Adipose tissue (tissue), 3 donors: Measurements from ENCODE around the gene ANKRD65. TPM values are rescaled to one million over a fixed set of nuclear protein-coding genes. Genes with fewer than 3 reads are reported as not detected.

Source experiments
- polyA plus RNA-seq, 3 donors: library from polyadenylated mRNA; stranded (reverse); fragments of 200-250 nt; gene quantifications; one replicate each; pipeline ENCODE4 v1.2.3, GENCODE V29; 2013
- donor health status: healthy with polysubstance abuse.
- donor health status: Bipolar disorder and iron deficiency.
- donor health status: healthy.

ANKRD65 gene
- polyA plus RNA-seq, 3 donors, result 9.9 to 25.5 (median 10.6) TPM

Other genes with a start within 250 kb of the ANKRD65 start
- gene TTLL10, start 247.4 kb downstream of the ANKRD65 start, polyA plus RNA-seq, result under 1 TPM; 0.13 to 0.98 (median 0.45) TPM
- 1 to 10 TPM in 1 of 3 donors, under 1 TPM in 1, not detected in 1; 0.45 to 1.4 TPM for gene TNFRSF18, start 214.7 kb downstream of the ANKRD65 start, polyA plus RNA-seq
- gene TNFRSF4, start 207.1 kb downstream of the ANKRD65 start, polyA plus RNA-seq, result 10 to 100 TPM in 2 of 3 donors, 1 to 10 TPM in 1; 1.4 to 13.9 (median 11.4) TPM
- gene SDF4, start 189.3 kb downstream of the ANKRD65 start, polyA plus RNA-seq, result 100 to 1,000 TPM in 2 of 3 donors, 10 to 100 TPM in 1; 93.9 to 148 (median 101) TPM
- 10 to 100 TPM in 1 of 3 donors, 1 to 10 TPM in 2; 8.9 to 13.0 (median 8.9) TPM for gene B3GALT6, start 189.0 kb downstream of the ANKRD65 start, polyA plus RNA-seq
- gene C1QTNF12, start 174.6 kb downstream of the ANKRD65 start, polyA plus RNA-seq, result 1 to 10 TPM in 2 of 3 donors, under 1 TPM in 1; 0.53 to 6.1 (median 3.5) TPM
- 10 to 100 TPM; 25.8 to 45.1 (median 39.5) TPM for gene UBE2J2, start 147.4 kb downstream of the ANKRD65 start, polyA plus RNA-seq
- 1 to 10 TPM; 1.7 to 6.6 (median 4.9) TPM for gene SCNN1D, start 140.8 kb downstream of the ANKRD65 start, polyA plus RNA-seq
- 10 to 100 TPM; 14.5 to 35.7 (median 27.5) TPM for gene ACAP3, start 113.3 kb downstream of the ANKRD65 start, polyA plus RNA-seq
- 10 to 100 TPM in 2 of 3 donors, 1 to 10 TPM in 1; 6.6 to 13.5 (median 12.8) TPM for gene PUSL1, start 112.7 kb downstream of the ANKRD65 start, polyA plus RNA-seq
- gene INTS11, start 96.6 kb downstream of the ANKRD65 start, polyA plus RNA-seq, result 100 to 1,000 TPM in 1 of 3 donors, 10 to 100 TPM in 2; 92.8 to 117 (median 98.6) TPM
- 10 to 100 TPM; 12.3 to 17.4 (median 16.5) TPM for gene CPTP, start 96.5 kb downstream of the ANKRD65 start, polyA plus RNA-seq
- gene TAS1R3, start 90.0 kb downstream of the ANKRD65 start, polyA plus RNA-seq, result under 1 TPM; 0.10 to 0.45 (median 0.19) TPM
- 10 to 100 TPM; 42.5 to 54.5 (median 48.9) TPM for gene DVL1, start 71.9 kb downstream of the ANKRD65 start, polyA plus RNA-seq
- 100 to 1,000 TPM in 1 of 3 donors, 10 to 100 TPM in 2; 11.7 to 104 (median 82.1) TPM for gene MXRA8, start 62.7 kb downstream of the ANKRD65 start, polyA plus RNA-seq
- 100 to 1,000 TPM; 129 to 240 (median 165) TPM for gene AURKAIP1, start 46.1 kb downstream of the ANKRD65 start, polyA plus RNA-seq
- 100 to 1,000 TPM; 103 to 173 (median 106) TPM for gene CCNL2, start 21.9 kb downstream of the ANKRD65 start, polyA plus RNA-seq
- gene MRPL20, start 14.0 kb downstream of the ANKRD65 start, polyA plus RNA-seq, result 100 to 1,000 TPM; 110 to 228 (median 190) TPM
- gene VWA1, start 14.4 kb upstream of the ANKRD65 start, polyA plus RNA-seq, result 10 to 100 TPM in 2 of 3 donors, 1 to 10 TPM in 1; 7.8 to 53.1 (median 42.1) TPM
- gene ATAD3C, start 28.4 kb upstream of the ANKRD65 start, polyA plus RNA-seq, result 10 to 100 TPM in 1 of 3 donors, 1 to 10 TPM in 1, under 1 TPM in 1; 0.34 to 10.3 (median 2.2) TPM
- 10 to 100 TPM; 13.6 to 27.5 (median 14.2) TPM for gene ATAD3B, start 50.5 kb upstream of the ANKRD65 start, polyA plus RNA-seq
- 10 to 100 TPM; 12.9 to 23.1 (median 14.2) TPM for gene ATAD3A, start 90.9 kb upstream of the ANKRD65 start, polyA plus RNA-seq
- gene TMEM240, start 119.3 kb upstream of the ANKRD65 start, polyA plus RNA-seq, result 1 to 10 TPM in 2 of 3 donors, under 1 TPM in 1; 0.85 to 4.3 (median 2.1) TPM
- gene SSU72, start 153.6 kb upstream of the ANKRD65 start, polyA plus RNA-seq, result 100 to 1,000 TPM in 2 of 3 donors, 10 to 100 TPM in 1; 63.1 to 139 (median 133) TPM
- 1 to 10 TPM in 1 of 3 donors, under 1 TPM in 2; 0.52 to 2.2 (median 0.70) TPM for gene FNDC10, start 178.9 kb upstream of the ANKRD65 start, polyA plus RNA-seq
- 10 to 100 TPM; 37.0 to 65.3 (median 41.8) TPM for gene MIB2, start 194.2 kb upstream of the ANKRD65 start, polyA plus RNA-seq
- gene MMP23B, start 210.9 kb upstream of the ANKRD65 start, polyA plus RNA-seq, result 10 to 100 TPM in 1 of 3 donors, 1 to 10 TPM in 1, under 1 TPM in 1; 0.89 to 24.4 (median 3.4) TPM
- gene CDK11B, start 237.7 kb upstream of the ANKRD65 start, polyA plus RNA-seq, result 10 to 100 TPM; 17.6 to 35.4 (median 26.6) TPM